ENCODE measurements around the gene NFATC2. TPM values are rescaled to one million over a fixed set of nuclear protein-coding genes. Genes with fewer than 3 reads are reported as not detected.
A peak's percentile ranks its signal among the peaks of the same experiment; 100 is the strongest.

The NFATC2 gene
- polyA plus RNA-seq, 3 donors: 1.6 to 2.3 (median 1.6) TPM

GRCh38 chr20:51398083-51398482 lies 144.4 kb downstream of the NFATC2 start:
- DNase-seq (ENCODE audit: extremely low read depth in 1 of 11, low read depth in 9 of 11, low spot score in 4 of 11): no peak

GRCh38 chr20:51397137-51397536 lies 145.4 kb downstream of the NFATC2 start:
- no peak for DNase-seq (ENCODE audit: extremely low read depth in 1 of 11, low read depth in 9 of 11, low spot score in 4 of 11)

- DNase-seq (ENCODE audit: extremely low read depth in 1 of 11, low read depth in 9 of 11, low spot score in 4 of 11): no peak
These were observed 146.1 kb downstream of the NFATC2 start for GRCh38 chr20:51396365-51396909.

GRCh38 chr20:51394706-51395105 lies 147.8 kb downstream of the NFATC2 start:
- DNase-seq (ENCODE audit: extremely low read depth in 1 of 11, low read depth in 9 of 11, low spot score in 4 of 11): no peak

GRCh38 chr20:51393571-51393970 lies 148.9 kb downstream of the NFATC2 start:
- no peak for DNase-seq (ENCODE audit: extremely low read depth in 1 of 11, low read depth in 9 of 11, low spot score in 4 of 11)

GRCh38 chr20:51392614-51393186 lies 149.8 kb downstream of the NFATC2 start:
- no peak for DNase-seq (ENCODE audit: extremely low read depth in 1 of 11, low read depth in 9 of 11, low spot score in 4 of 11)

- DNase-seq (ENCODE audit: extremely low read depth in 1 of 11, low read depth in 9 of 11, low spot score in 4 of 11): no peak
These were observed 150.6 kb downstream of the NFATC2 start for GRCh38 chr20:51391926-51392325.

- no peak for DNase-seq (ENCODE audit: extremely low read depth in 1 of 11, low read depth in 9 of 11, low spot score in 4 of 11)
These were observed 152.8 kb downstream of the NFATC2 start for GRCh38 chr20:51389543-51390264.

- no peak for DNase-seq (ENCODE audit: extremely low read depth in 1 of 11, low read depth in 9 of 11, low spot score in 4 of 11)
These were observed 153.6 kb downstream of the NFATC2 start for GRCh38 chr20:51388756-51389542.

- no peak for DNase-seq (ENCODE audit: extremely low read depth in 1 of 11, low read depth in 9 of 11, low spot score in 4 of 11)
These were observed 154.3 kb downstream of the NFATC2 start for GRCh38 chr20:51388227-51388626.

GRCh38 chr20:51387125-51387875 lies 155.2 kb downstream of the NFATC2 start:
- no peak for DNase-seq (ENCODE audit: extremely low read depth in 1 of 11, low read depth in 9 of 11, low spot score in 4 of 11)

- no peak for DNase-seq (ENCODE audit: extremely low read depth in 1 of 11, low read depth in 9 of 11, low spot score in 4 of 11)
These were observed 155.9 kb downstream of the NFATC2 start for GRCh38 chr20:51386586-51386985.

GRCh38 chr20:51385646-51386530 lies 156.6 kb downstream of the NFATC2 start:
- DNase-seq (ENCODE audit: extremely low read depth in 1 of 11, low read depth in 9 of 11, low spot score in 4 of 11): peak in 1 of 11 donors; percentile 19

GRCh38 chr20:51384875-51385274 lies 157.6 kb downstream of the NFATC2 start:
- DNase-seq (ENCODE audit: extremely low read depth in 1 of 11, low read depth in 9 of 11, low spot score in 4 of 11): no peak

GRCh38 chr20:51383891-51384510 lies 158.5 kb downstream of the NFATC2 start:
- no peak for DNase-seq (ENCODE audit: extremely low read depth in 1 of 11, low read depth in 9 of 11, low spot score in 4 of 11)

- DNase-seq (ENCODE audit: extremely low read depth in 1 of 11, low read depth in 9 of 11, low spot score in 4 of 11): no peak
These were observed 159.3 kb downstream of the NFATC2 start for GRCh38 chr20:51382986-51383821.
